Chondrocyte (in vitro differentiated cells): ENCODE results near the gene PALLD. TPM values are rescaled to one million over a fixed set of nuclear protein-coding genes. Genes with fewer than 3 reads are reported as not detected.

Experiments used
- DNase-seq: peaks from one replicate; pipeline ENCODE4 v3.0.0; 2021; ENCODE audit warnings: mixed read lengths, low spot score
- H3K27ac Mint-ChIP-seq: one replicate; pipeline ENCODE4 v1.8.0; 2021; ENCODE audit warnings: mild to moderate bottlenecking, moderate library complexity, mixed read lengths; ENCODE audit not compliant: unreplicated experiment
- H3K27me3 Mint-ChIP-seq: 2 replicates; pipeline ENCODE4 v1.8.0; 2021; ENCODE audit warnings: low read depth, mixed read lengths
- H3K36me3 Mint-ChIP-seq: 2 replicates; pipeline ENCODE4 v1.8.0; 2021; ENCODE audit warnings: low read depth, mixed read lengths
- H3K4me1 Mint-ChIP-seq: 2 replicates; pipeline ENCODE4 v1.8.0; 2021; ENCODE audit warnings: low read depth, mild to moderate bottlenecking, mixed read lengths
- H3K4me3 Mint-ChIP-seq: one replicate; pipeline ENCODE4 v1.8.0; 2021; ENCODE audit warnings: mild to moderate bottlenecking, moderate library complexity, mixed read lengths; ENCODE audit not compliant: unreplicated experiment
- H3K9me3 Mint-ChIP-seq: 2 replicates; pipeline ENCODE4 v1.8.0; 2021; ENCODE audit warnings: low read depth, mixed read lengths
- CTCF ChIP-seq: fragments of 200-600 bp; sonication (generic); IDR thresholded peaks from 2 replicates; pipeline ENCODE4 v1.5.0; 2021; ENCODE audit warnings: antibody characterized with exemption, mild to moderate bottlenecking, moderate library complexity
- total RNA-seq: library from RNA; stranded (reverse); gene quantifications from 3 replicates; pipeline ENCODE4 v1.2.1, GENCODE V29; 2021

Gene PALLD
- total RNA-seq, 1 donor from 2014 or later = 900 TPM

- Mint-ChIP-seq H3K36me3 (peaks cover 16% of the 10 kb centered on the region), H3K4me1 (peaks cover 86% of the 10 kb centered on the region), H3K4me3 (no peak overlapping the region), H3K27ac (peak overlapping the region; percentile 80), H3K27me3 (no peaks in the 10 kb centered on the region), H3K9me3 (no peaks in the 10 kb centered on the region)
- DNase-seq = no peak
- TF ChIP-seq CTCF = no peak
Observed at GRCh38 chr4:168794881-168795280, 298.0 kb downstream of the PALLD start.

GRCh38 chr4:168795346-168795745, 298.5 kb downstream of the PALLD start:
- Mint-ChIP-seq H3K9me3 (no peaks in the 10 kb centered on the region), H3K4me1 (peaks cover 85% of the 10 kb centered on the region), H3K4me3 (no peak overlapping the region), H3K27ac (peak overlapping the region; percentile 88), H3K36me3 (peaks cover 16% of the 10 kb centered on the region), H3K27me3 (no peaks in the 10 kb centered on the region)
- no peak for DNase-seq
- TF ChIP-seq CTCF = no peak

GRCh38 chr4:168796362-168797106, 299.7 kb downstream of the PALLD start:
- Mint-ChIP-seq H3K36me3 (peaks cover 10% of the 10 kb centered on the region), H3K27ac (peak overlapping the region; percentile 88), H3K27me3 (no peaks in the 10 kb centered on the region), H3K4me3 (no peak overlapping the region), H3K9me3 (no peaks in the 10 kb centered on the region), H3K4me1 (peaks cover 84% of the 10 kb centered on the region)
- DNase-seq = no peak
- no peak for TF ChIP-seq CTCF

- H3K27ac Mint-ChIP-seq = peak overlapping the region; percentile 88
- no peaks in the 10 kb centered on the region for H3K27me3 Mint-ChIP-seq
- DNase-seq = no peak
- peaks cover 13% of the 10 kb centered on the region for H3K36me3 Mint-ChIP-seq
- H3K9me3 Mint-ChIP-seq = peaks cover 2% of the 10 kb centered on the region
- no peak for TF ChIP-seq CTCF
- no peak overlapping the region for H3K4me3 Mint-ChIP-seq
- peaks cover 85% of the 10 kb centered on the region for H3K4me1 Mint-ChIP-seq
Observed at GRCh38 chr4:168797194-168797593, 300.3 kb downstream of the PALLD start.

GRCh38 chr4:168797738-168798375, 301.0 kb downstream of the PALLD start:
- peak overlapping the region; percentile 88 for H3K27ac Mint-ChIP-seq

More at GRCh38 chr4:168797738-168798375, 301.0 kb downstream of the PALLD start:
- no peaks in the 10 kb centered on the region for H3K27me3 Mint-ChIP-seq
- DNase-seq = no peak
- TF ChIP-seq CTCF = no peak
- peaks cover 12% of the 10 kb centered on the region for H3K36me3 Mint-ChIP-seq
- H3K9me3 Mint-ChIP-seq = peaks cover 4% of the 10 kb centered on the region
- H3K4me3 Mint-ChIP-seq = no peak overlapping the region
- peaks cover 86% of the 10 kb centered on the region for H3K4me1 Mint-ChIP-seq
